PFSK-1 (cell line): ENCODE data around the gene SAMD8.

Experiments used
- POLR2AphosphoS5 ChIP-seq: IDR thresholded peaks from 2 replicates; pipeline ENCODE4 v1.6.1; 2012; ENCODE audit warnings: low read depth, mild to moderate bottlenecking, control low read depth, low read length, moderate library complexity
- REST ChIP-seq, 2 experiments: IDR thresholded peaks; 2 replicates each; pipeline versions ENCODE4 v1.6.1 to v1.8.0; 2011 to 2012; ENCODE audit warnings: low read depth in 2 of 2, low read length in 2 of 2, control low read depth in 1 of 2, inconsistent platforms in 1 of 2, mild to moderate bottlenecking in 1 of 2, moderate library complexity in 1 of 2; ENCODE audit not compliant: insufficient read depth in 1 of 2
- SIN3A ChIP-seq: IDR thresholded peaks from 2 replicates; pipeline ENCODE4 v1.6.1; 2012; ENCODE audit warnings: mild to moderate bottlenecking, low read length, moderate library complexity, borderline replicate concordance; ENCODE audit not compliant: insufficient read depth

- TF ChIP-seq POLR2AphosphoS5 (no peak), SIN3A (no peak), REST (IDR thresholded peaks at IDR 0.05; ENCODE audit: insufficient read depth in 1 of 2, low read depth in 2 of 2, low read length in 2 of 2) (no peak)
Measured at GRCh38 chr10:75203724-75204123, 92.3 kb downstream of the SAMD8 start.
